HEK293T (cell line): ENCODE measurements around the gene NAV2.

Experiments used
- CTBP1 ChIP-seq: fragments of 450-650 bp; IDR thresholded peaks from 2 replicates; pipeline ENCODE4 v1.6.1; 2016; ENCODE audit warnings: borderline replicate concordance
- FOXK2 ChIP-seq: fragments of 450-650 bp; IDR thresholded peaks from 2 replicates; pipeline ENCODE4 v1.6.1; 2016; ENCODE audit warnings: mild to moderate bottlenecking
- TARDBP ChIP-seq: fragments of 450-650 bp; IDR thresholded peaks from 2 replicates; pipeline ENCODE4 v1.6.1; 2016
- TF ChIP-seq, protein P1 (sequence below): fragments of 450-650 bp; IDR thresholded peaks from 2 replicates; pipeline ENCODE4 v1.6.1; 2016

DNA sequence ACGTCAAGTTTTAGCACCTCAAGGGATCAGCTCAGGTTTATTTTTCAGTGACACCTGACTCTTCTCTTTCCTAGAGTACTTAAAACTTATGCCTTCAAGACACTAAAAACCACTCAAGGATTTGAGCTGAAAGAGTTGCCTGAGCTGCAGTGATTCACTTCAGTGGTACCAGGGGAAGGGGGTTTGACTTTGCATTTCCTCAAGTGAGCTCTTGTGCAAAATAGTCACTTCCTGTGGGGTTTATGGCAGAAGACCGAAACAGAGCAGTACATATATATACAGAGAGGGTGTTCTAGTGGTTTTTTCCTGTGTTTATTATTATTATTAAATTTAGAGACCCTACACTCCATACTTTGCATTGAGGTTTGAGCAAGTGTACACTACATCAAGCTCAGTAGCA is 386.9 kb downstream of the NAV2 start:
- TF ChIP-seq, protein P1, sequence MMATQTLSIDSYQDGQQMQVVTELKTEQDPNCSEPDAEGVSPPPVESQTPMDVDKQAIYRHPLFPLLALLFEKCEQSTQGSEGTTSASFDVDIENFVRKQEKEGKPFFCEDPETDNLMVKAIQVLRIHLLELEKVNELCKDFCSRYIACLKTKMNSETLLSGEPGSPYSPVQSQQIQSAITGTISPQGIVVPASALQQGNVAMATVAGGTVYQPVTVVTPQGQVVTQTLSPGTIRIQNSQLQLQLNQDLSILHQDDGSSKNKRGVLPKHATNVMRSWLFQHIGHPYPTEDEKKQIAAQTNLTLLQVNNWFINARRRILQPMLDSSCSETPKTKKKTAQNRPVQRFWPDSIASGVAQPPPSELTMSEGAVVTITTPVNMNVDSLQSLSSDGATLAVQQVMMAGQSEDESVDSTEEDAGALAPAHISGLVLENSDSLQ, result no peak
- no peak for TF ChIP-seq CTBP1
- no peak for TF ChIP-seq TARDBP
- TF ChIP-seq FOXK2, result no peak
